Bronchial epithelial cell (primary cell): ENCODE measurements around the gene SLC1A3. TPM values are rescaled to one million over a fixed set of nuclear protein-coding genes. Genes with fewer than 3 reads are reported as not detected.

Source experiments
- DNase-seq: peaks from one replicate; pipeline ENCODE4 v3.0.0-alpha.2; 2010; ENCODE audit warnings: low read depth
- FAIRE-seq: peaks from 2 replicates; lab custom pipeline; 2011; peaks lifted over from hg19 to GRCh38; lab: Jason Lieb, UNC
- H3K27me3 ChIP-seq: 2 replicates; pipeline ENCODE4 v1.5.1; 2011; ENCODE audit warnings: low read length; ENCODE audit not compliant: control insufficient read depth, insufficient read depth
- H3K36me3 ChIP-seq: 2 replicates; pipeline ENCODE4 v1.5.1; 2011; ENCODE audit warnings: low read length; ENCODE audit not compliant: control insufficient read depth, insufficient read depth
- H3K4me3 ChIP-seq: 2 replicates; pipeline ENCODE4 v1.5.1; 2011; ENCODE audit warnings: mild to moderate bottlenecking, low read depth, low read length, control low read depth
- CTCF ChIP-seq: IDR thresholded peaks from 2 replicates; pipeline ENCODE4 v1.5.1; 2011; ENCODE audit warnings: mild to moderate bottlenecking, moderate library complexity, low read length, control low read depth, inconsistent platforms; ENCODE audit not compliant: insufficient read depth, severe bottlenecking
- total RNA-seq: library from RNA; depleted of rRNA; stranded (reverse); fragments of >200 nt; gene quantifications from 2 replicates; pipeline ENCODE4 v1.2.1, GENCODE V29; 2014

SLC1A3 gene
- total RNA-seq, 1 donor from 2014 or later = 3.4 TPM

- Histone ChIP-seq H3K27me3 (no peaks in the 10 kb centered on the region), H3K4me3 (no peak overlapping the region), H3K36me3 (no peaks in the 10 kb centered on the region)
- DNase-seq (no peak), FAIRE-seq (no peak)
- TF ChIP-seq CTCF = no peak
Observed at GRCh38 chr5:36698031-36698430, 91.6 kb downstream of the SLC1A3 start.

- Histone ChIP-seq H3K36me3 (no peaks in the 10 kb centered on the region), H3K27me3 (no peaks in the 10 kb centered on the region), H3K4me3 (no peak overlapping the region)
- no peak for FAIRE-seq
- DNase-seq = no peak
- TF ChIP-seq CTCF = no peak
Observed at GRCh38 chr5:36701085-36701698, 94.8 kb downstream of the SLC1A3 start.

GRCh38 chr5:36703245-36703860 lies 96.9 kb downstream of the SLC1A3 start:
- DNase-seq = no peak
- FAIRE-seq = no peak
- Histone ChIP-seq H3K4me3 (no peak overlapping the region), H3K36me3 (no peaks in the 10 kb centered on the region), H3K27me3 (no peaks in the 10 kb centered on the region)
- no peak for TF ChIP-seq CTCF

- no peak for FAIRE-seq
- no peaks in the 10 kb centered on the region for H3K36me3 ChIP-seq
- H3K27me3 ChIP-seq = no peaks in the 10 kb centered on the region
- no peak overlapping the region for H3K4me3 ChIP-seq
- DNase-seq = no peak
- no peak for TF ChIP-seq CTCF
Observed at GRCh38 chr5:36704131-36704530, 97.7 kb downstream of the SLC1A3 start.

- Histone ChIP-seq H3K4me3 (no peak overlapping the region), H3K36me3 (no peaks in the 10 kb centered on the region), H3K27me3 (no peaks in the 10 kb centered on the region)
- no peak for TF ChIP-seq CTCF
- DNase-seq (no peak), FAIRE-seq (no peak)
Observed at GRCh38 chr5:36705055-36705454, 98.6 kb downstream of the SLC1A3 start.
